NCI-H82 treated with DMSO at 0.1 percent for 48 hours (cell line): ENCODE data around the gene TSPOAP1.
A peak's percentile ranks its signal among the peaks of the same experiment; 100 is the strongest.
"Not testable (repeated sequence)": the region's sequence is repeated elsewhere in the genome, so short reads cannot be mapped to it uniquely, and the experiment has no call there.

Experiments
- DNase-seq: peaks from one replicate; lab custom pipeline; 2025; ENCODE audit not compliant: unreplicated experiment; lab: John Stamatoyannopoulos, UW

Gene TSPOAP1

GRCh38 chr17:58341136-58341860 is 12.7 kb upstream of the TSPOAP1 start:
- DNase-seq: not testable (repeated sequence)

- no peak for DNase-seq
These were observed 11.8 kb upstream of the TSPOAP1 start for GRCh38 chr17:58340405-58340876.

DNA sequence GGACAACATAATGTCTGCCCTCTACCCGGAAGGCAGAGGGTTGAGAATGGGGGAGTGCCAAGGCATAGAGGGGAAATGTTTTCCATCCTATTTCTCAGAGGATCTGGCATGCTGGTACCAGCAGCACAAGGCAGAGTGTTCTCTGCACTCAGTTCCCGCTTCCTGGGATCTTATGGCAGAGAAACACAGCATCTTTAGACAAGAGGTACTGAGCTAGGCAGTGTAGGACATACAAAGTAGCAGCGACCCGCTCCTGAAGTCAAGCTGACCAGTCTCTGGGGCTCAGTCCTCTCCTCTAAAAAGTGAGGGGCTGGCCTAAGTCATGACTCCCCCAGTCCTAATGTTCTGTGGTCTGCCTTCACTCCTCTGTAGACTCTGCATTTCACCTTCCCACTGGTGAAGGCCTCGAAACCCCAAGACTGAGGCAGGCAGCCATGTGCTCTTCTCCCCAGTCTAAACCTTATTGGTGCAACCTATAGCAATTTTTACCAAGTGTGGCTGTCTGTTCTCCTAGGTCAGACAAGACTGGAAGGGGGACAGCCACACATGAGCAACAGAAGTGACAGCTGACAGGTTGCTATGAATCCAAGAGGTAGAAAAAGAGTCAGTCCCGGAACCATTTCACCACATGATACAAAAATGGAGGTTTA is 11.3 kb upstream of the TSPOAP1 start:
- DNase-seq: no peak

GRCh38 chr17:58338841-58339754 is 10.5 kb upstream of the TSPOAP1 start:
- peak; percentile 43 for DNase-seq

DNA sequence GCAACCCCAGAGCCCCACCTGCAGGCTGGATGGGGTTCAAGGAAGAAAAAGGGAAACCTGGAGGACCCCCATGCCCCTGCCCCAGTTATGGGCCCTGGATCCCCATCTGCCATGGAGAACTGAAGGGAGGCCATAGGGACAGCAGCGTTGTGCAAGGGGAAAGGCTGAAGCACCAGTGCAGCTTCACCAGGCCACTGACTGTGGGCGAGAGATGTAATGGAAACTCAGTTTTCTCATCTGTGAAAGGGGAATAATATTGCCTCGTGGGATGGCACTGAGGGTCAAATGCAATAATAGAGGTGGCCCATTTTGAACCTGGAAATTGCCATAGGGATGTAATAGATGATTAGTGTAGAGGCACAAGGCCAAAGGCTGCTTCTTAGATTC is 9.9 kb upstream of the TSPOAP1 start:
- no peak for DNase-seq

DNA sequence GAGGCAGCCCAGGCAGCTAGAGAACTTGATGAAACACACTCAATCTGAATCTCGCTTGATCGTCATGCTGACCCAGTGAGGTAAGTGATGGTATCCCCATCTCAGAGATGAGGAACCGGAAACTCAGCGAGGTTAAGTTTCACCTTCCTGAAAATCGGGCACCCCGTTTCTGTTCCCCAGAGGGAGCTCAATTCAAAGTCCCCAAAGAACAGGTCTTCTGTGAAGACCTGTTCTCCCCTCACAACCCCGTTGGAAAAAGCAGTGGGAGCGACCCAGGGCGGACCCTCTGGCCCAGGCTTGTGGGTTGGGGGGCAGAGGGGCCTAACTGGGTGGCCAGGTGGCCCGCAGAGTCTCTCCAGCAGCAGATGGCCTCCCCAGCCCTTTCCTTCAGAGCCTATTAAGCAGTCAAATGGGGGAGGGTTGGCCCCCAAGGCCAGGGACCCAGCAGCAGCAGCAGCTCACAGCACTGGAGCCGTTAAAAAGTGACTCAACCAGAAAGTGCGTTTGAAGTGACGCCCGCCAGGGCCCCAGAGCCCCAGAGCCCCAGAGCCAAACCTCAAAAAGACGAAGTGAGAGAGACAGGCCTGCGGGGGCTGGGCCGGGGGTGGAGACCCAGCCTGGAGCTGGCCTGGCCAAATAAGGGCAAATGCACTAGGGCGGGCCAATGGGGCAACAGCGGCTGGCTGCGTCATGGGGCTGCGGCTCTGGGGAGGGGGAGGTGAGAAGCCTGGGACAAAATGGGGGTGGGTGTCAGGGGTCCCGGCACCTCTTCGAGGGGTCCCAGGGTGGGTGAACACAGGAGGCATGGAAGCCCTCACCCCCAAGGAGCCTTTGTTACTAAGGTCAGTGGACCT is 9.2 kb upstream of the TSPOAP1 start:
- DNase-seq: peak; percentile 63

GRCh38 chr17:58337210-58337599 is 8.6 kb upstream of the TSPOAP1 start:
- no peak for DNase-seq

- no peak for DNase-seq
These were observed 8.0 kb upstream of the TSPOAP1 start for GRCh38 chr17:58336456-58337209.

DNA sequence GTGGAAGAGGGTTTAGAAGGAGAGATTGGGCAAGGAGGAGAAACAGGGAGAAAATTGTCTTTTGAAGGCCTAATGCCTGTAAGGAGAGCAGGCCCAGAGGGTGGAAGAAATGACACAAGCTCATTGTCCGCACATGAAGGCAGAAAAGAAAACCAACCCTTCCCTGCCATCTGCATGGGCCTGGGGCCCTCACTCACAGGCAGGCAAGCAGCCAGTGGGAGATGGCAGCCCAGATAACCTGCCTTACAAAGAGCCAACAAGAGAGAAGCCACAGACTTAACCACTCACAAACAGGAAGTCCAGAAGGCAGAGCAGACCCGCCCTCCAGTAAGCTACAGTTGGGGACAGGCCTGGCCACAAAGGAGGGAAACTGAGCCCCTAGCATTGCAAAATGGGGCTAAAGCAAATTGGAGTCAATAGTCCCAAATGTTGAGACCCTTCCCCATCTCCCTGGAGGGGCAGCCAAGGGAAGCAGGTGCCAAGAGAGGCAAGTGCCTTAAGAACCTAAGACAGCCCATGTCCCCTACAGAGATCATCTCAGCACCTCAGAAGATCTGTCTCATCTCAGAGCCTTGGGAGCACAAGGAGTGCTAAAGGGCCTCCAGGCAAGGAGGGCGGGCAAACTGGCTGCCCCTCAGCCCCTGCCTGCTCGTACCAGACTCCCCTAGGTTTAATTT is 7.3 kb upstream of the TSPOAP1 start:
- no peak for DNase-seq

DNA sequence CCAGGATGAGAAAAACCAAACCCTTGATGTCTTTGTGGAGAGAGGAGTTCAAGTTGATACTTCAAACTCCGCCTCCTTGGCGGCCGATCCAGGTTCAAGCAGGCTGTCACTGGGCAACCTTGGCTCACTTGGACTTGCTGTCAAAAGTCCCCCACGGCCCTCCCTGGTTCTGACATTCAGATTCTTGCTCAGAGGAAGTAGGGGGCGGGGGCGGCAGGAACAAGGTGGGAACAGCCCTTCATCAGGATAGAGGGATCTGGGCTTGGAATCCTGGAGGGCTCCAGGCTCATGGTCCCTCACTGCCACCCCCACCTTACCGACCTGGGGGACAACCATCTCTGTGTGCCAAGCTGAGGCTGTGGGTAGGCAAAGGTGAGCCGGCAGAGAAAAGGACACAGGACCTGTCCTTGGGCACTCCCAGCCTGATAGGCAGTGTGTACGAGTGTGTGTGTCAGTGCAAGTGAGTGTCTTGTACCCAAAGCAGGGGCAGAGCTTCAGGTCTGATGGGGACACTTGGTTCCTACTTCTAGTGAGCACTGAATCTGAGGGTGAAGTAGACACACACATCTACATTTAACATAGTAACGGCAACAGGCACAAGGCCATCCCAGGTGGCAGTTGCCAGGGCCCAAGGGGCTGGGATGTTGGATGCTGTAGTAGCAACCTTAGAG is 6.6 kb upstream of the TSPOAP1 start:
- no peak for DNase-seq

GRCh38 chr17:58334661-58335060 is 6.1 kb upstream of the TSPOAP1 start:
- no peak for DNase-seq

GRCh38 chr17:58334256-58334655 is 5.7 kb upstream of the TSPOAP1 start:
- no peak for DNase-seq

- no peak for DNase-seq
These were observed 5.2 kb upstream of the TSPOAP1 start for GRCh38 chr17:58333736-58334207.

DNA sequence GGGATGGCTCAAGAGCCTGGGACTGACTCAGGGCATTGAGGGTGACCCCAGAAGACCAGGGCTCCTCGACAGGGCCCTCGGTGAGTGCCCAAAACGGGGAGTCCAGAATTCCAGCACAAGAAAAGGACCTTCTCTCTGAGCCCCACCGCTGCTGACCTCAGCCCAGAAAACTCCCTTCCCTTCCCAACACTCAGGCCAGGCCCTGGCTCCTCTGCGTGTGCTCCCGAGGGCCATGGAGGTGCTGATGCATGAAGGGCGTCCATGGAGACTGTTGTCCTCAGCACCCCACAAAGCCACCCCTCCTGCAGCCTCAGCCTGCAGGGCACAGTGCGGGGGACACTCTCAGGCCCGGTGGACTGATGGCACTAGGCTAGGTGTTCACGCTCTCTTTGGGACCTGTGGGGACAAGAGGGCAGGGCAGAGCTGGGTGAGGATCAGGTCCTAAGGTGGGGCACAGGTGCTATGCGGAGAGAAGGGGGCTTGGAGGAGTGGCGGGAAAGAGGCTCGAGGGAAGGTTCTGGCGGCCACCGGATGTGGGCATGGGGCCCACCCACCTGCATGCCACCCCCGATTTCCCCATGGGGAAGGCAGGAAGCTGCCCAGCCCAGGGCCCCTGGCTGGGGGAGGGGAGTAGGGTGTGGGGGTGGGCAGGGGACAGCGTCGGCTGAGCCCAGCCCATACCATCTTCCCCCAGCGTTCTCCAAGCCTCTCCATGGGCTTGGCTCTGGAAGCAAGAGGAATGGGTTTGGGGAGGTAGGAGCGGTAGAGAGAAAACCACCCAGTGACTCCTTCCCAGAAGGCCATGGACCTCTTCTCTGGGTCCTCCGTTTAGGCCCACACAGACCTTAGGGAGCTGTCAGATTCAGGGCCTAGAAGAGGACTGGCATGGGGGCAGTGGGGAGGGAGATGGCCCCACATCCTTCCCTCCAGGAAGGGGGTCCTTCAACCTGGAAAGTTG is 4.5 kb upstream of the TSPOAP1 start:
- DNase-seq: no peak

GRCh38 chr17:58331815-58332777 is 3.5 kb upstream of the TSPOAP1 start:
- peak; percentile 76 for DNase-seq

- DNase-seq: peak; percentile 31
These were observed 2.6 kb upstream of the TSPOAP1 start for GRCh38 chr17:58330997-58331814.
